Neural progenitor cell (in vitro differentiated cells): ENCODE data around the gene KLHL11. TPM values are rescaled to one million over a fixed set of nuclear protein-coding genes. Genes with fewer than 3 reads are reported as not detected.
"Not testable (repeated sequence)": the region's sequence is repeated elsewhere in the genome, so short reads cannot be mapped to it uniquely, and the experiment has no call there.

Experiments
- DNase-seq: peaks from one replicate; pipeline ENCODE4 v3.0.0-alpha.2; 2016; ENCODE audit warnings: low spot score
- H2AFZ ChIP-seq: fragments of 200-600 bp; sonication (generic); replicated peaks from 2 replicates; pipeline ENCODE4 v1.6.1; 2016; ENCODE audit warnings: antibody characterized with exemption
- H3F3A ChIP-seq: fragments of 200-600 bp; sonication (generic); 2 replicates; pipeline ENCODE4 v1.6.1; 2016; ENCODE audit warnings: antibody characterized with exemption, low read depth
- H3K27ac ChIP-seq: fragments of 200-600 bp; sonication (generic); 2 replicates; pipeline ENCODE4 v1.5.1; 2016; ENCODE audit warnings: mild to moderate bottlenecking
- H3K27me3 ChIP-seq: fragments of 200-600 bp; sonication (generic); 2 replicates; pipeline ENCODE4 v1.6.1; 2016; ENCODE audit warnings: mild to moderate bottlenecking, moderate library complexity
- H3K36me3 ChIP-seq: fragments of 200-600 bp; sonication (generic); 2 replicates; pipeline ENCODE4 v1.5.1; 2016
- H3K4me1 ChIP-seq: fragments of 200-600 bp; sonication (generic); 2 replicates; pipeline ENCODE4 v1.6.1; 2016; ENCODE audit warnings: mixed run types
- H3K4me2 ChIP-seq: fragments of 200-600 bp; sonication (generic); 2 replicates; pipeline ENCODE4 v1.6.1; 2016
- H3K4me3 ChIP-seq: fragments of 200-600 bp; sonication (generic); 2 replicates; pipeline ENCODE4 v1.5.1; 2016
- H3K79me2 ChIP-seq: fragments of 200-600 bp; sonication (generic); 2 replicates; pipeline ENCODE4 v1.6.1; 2016; ENCODE audit warnings: low read depth
- H3K9ac ChIP-seq: fragments of 200-600 bp; sonication (generic); 2 replicates; pipeline ENCODE4 v1.6.1; 2016
- H3K9me3 ChIP-seq: fragments of 200-600 bp; sonication (generic); 2 replicates; pipeline ENCODE4 v1.5.1; 2016; ENCODE audit warnings: low read depth
- H4K20me1 ChIP-seq: fragments of 200-600 bp; sonication (generic); 2 replicates; pipeline ENCODE4 v1.6.1; 2016; ENCODE audit warnings: low read depth
- H3K27ac Mint-ChIP-seq: 3 replicates; pipeline ENCODE4 v1.8.0; 2021; ENCODE audit warnings: mixed read lengths
- H3K27me3 Mint-ChIP-seq: 2 replicates; pipeline ENCODE4 v1.8.0; 2022; ENCODE audit warnings: low read depth, mild to moderate bottlenecking, inconsistent platforms, moderate library complexity, mixed read lengths; ENCODE audit not compliant: insufficient read depth
- H3K36me3 Mint-ChIP-seq: 3 replicates; pipeline ENCODE4 v1.8.0; 2021; ENCODE audit warnings: mixed read lengths
- H3K4me1 Mint-ChIP-seq: 3 replicates; pipeline ENCODE4 v1.8.0; 2021; ENCODE audit warnings: mixed read lengths
- H3K4me3 Mint-ChIP-seq: 3 replicates; pipeline ENCODE4 v1.8.0; 2021; ENCODE audit warnings: mild to moderate bottlenecking, moderate library complexity, mixed read lengths
- H3K9me3 Mint-ChIP-seq: 3 replicates; pipeline ENCODE4 v1.8.0; 2020; ENCODE audit warnings: mixed read lengths
- CTCF ChIP-seq: fragments of 200-600 bp; sonication (generic); IDR thresholded peaks from 2 replicates; pipeline ENCODE4 v1.5.1; 2017; ENCODE audit warnings: antibody characterized with exemption, mild to moderate bottlenecking
- EZH2 ChIP-seq: fragments of 200-600 bp; sonication (generic); IDR thresholded peaks from 2 replicates; pipeline ENCODE4 v1.6.1; 2017; ENCODE audit warnings: antibody characterized with exemption, mild to moderate bottlenecking, moderate library complexity
- EZH2phosphoT487 ChIP-seq: fragments of 200-600 bp; sonication (generic); IDR thresholded peaks from 2 replicates; pipeline ENCODE4 v1.6.1; 2017; ENCODE audit warnings: antibody characterized with exemption
- total RNA-seq: library from RNA; depleted of rRNA; stranded (reverse); fragments of >200 nt; gene quantifications from 2 replicates; pipeline ENCODE4 v1.2.3, GENCODE V29; 2015; ENCODE audit warnings: low replicate concordance

KLHL11 gene
- total RNA-seq, 1 donor from 2014 or later, result 28.5 TPM

- Mint-ChIP-seq H3K4me3 (no peak overlapping the region), H3K36me3 (peaks cover 7% of the 10 kb centered on the region), H3K9me3 (no peaks in the 10 kb centered on the region), H3K27ac (no peak overlapping the region), H3K27me3 (peaks cover 2% of the 10 kb centered on the region), H3K4me1 (no peaks in the 10 kb centered on the region)
- no peaks in the 10 kb centered on the region for H3K9me3 ChIP-seq
- no peak overlapping the region for H3K4me3 ChIP-seq
- H3K27me3 ChIP-seq, result no peaks in the 10 kb centered on the region
- peaks cover 49% of the 10 kb centered on the region for H4K20me1 ChIP-seq
- DNase-seq, result no peak
- TF ChIP-seq CTCF, result no peak
- TF ChIP-seq EZH2, result no peak
- TF ChIP-seq EZH2phosphoT487, result no peak
- H3K79me2 ChIP-seq, result peaks cover 54% of the 10 kb centered on the region
- H2AFZ ChIP-seq, result no peak overlapping the region
- H3F3A ChIP-seq, result no peaks in the 10 kb centered on the region
- no peak overlapping the region for H3K27ac ChIP-seq
- no peak overlapping the region for H3K9ac ChIP-seq
- H3K36me3 ChIP-seq, result no peaks in the 10 kb centered on the region
- H3K4me1 ChIP-seq, result no peaks in the 10 kb centered on the region
- no peak overlapping the region for H3K4me2 ChIP-seq
Observed at GRCh38 chr17:41849251-41849990, 15.8 kb downstream of the KLHL11 start.

GRCh38 chr17:41848788-41849187 is 16.4 kb downstream of the KLHL11 start:
- Mint-ChIP-seq H3K27me3 (peaks cover 2% of the 10 kb centered on the region), H3K9me3 (no peaks in the 10 kb centered on the region), H3K27ac (no peak overlapping the region), H3K36me3 (peaks cover 7% of the 10 kb centered on the region), H3K4me3 (no peak overlapping the region), H3K4me1 (no peaks in the 10 kb centered on the region)
- H2AFZ ChIP-seq, result no peak overlapping the region
- no peaks in the 10 kb centered on the region for H3F3A ChIP-seq
- no peaks in the 10 kb centered on the region for H3K4me1 ChIP-seq
- H3K79me2 ChIP-seq, result peaks cover 48% of the 10 kb centered on the region
- no peaks in the 10 kb centered on the region for H3K27me3 ChIP-seq
- TF ChIP-seq CTCF, result no peak
- no peak for TF ChIP-seq EZH2phosphoT487
- no peak for TF ChIP-seq EZH2
- H3K4me2 ChIP-seq, result no peak overlapping the region
- H3K9ac ChIP-seq, result no peak overlapping the region
- H3K36me3 ChIP-seq, result no peaks in the 10 kb centered on the region
- DNase-seq, result no peak
- H3K9me3 ChIP-seq, result no peaks in the 10 kb centered on the region
- H3K27ac ChIP-seq, result no peak overlapping the region
- no peak overlapping the region for H3K4me3 ChIP-seq
- peaks cover 44% of the 10 kb centered on the region for H4K20me1 ChIP-seq

GRCh38 chr17:41844971-41845370 is 20.3 kb downstream of the KLHL11 start:
- H4K20me1 ChIP-seq, result peaks cover 19% of the 10 kb centered on the region
- no peak overlapping the region for H3K4me2 ChIP-seq
- no peak overlapping the region for H3K27ac Mint-ChIP-seq
- no peaks in the 10 kb centered on the region for H3K9me3 ChIP-seq
- no peaks in the 10 kb centered on the region for H3K27me3 ChIP-seq
- no peak overlapping the region for H3K4me3 Mint-ChIP-seq
- no peak for DNase-seq
- TF ChIP-seq EZH2phosphoT487 (no peak), EZH2 (no peak), CTCF (no peak)
- H3K36me3 Mint-ChIP-seq, result no peaks in the 10 kb centered on the region
- no peak overlapping the region for H3K4me3 ChIP-seq
- H3K79me2 ChIP-seq, result peaks cover 11% of the 10 kb centered on the region
- H2AFZ ChIP-seq, result no peak overlapping the region
- H3F3A ChIP-seq, result no peaks in the 10 kb centered on the region
- no peak overlapping the region for H3K9ac ChIP-seq
- peaks cover 4% of the 10 kb centered on the region for H3K27me3 Mint-ChIP-seq
- H3K4me1 Mint-ChIP-seq, result no peaks in the 10 kb centered on the region
- no peak overlapping the region for H3K27ac ChIP-seq
- no peaks in the 10 kb centered on the region for H3K36me3 ChIP-seq
- no peaks in the 10 kb centered on the region for H3K9me3 Mint-ChIP-seq
- no peaks in the 10 kb centered on the region for H3K4me1 ChIP-seq

GRCh38 chr17:41840781-41841180 is 24.4 kb downstream of the KLHL11 start:
- not testable (repeated sequence) for H2AFZ ChIP-seq, H3F3A ChIP-seq, H3K4me3 Mint-ChIP-seq, H3K36me3 ChIP-seq, DNase-seq, H3K4me3 ChIP-seq, H3K79me2 ChIP-seq, H4K20me1 ChIP-seq, H3K9me3 ChIP-seq, H3K9me3 Mint-ChIP-seq, H3K4me2 ChIP-seq, H3K4me1 Mint-ChIP-seq, H3K4me1 ChIP-seq, H3K27ac Mint-ChIP-seq, H3K9ac ChIP-seq, H3K27me3 Mint-ChIP-seq, H3K36me3 Mint-ChIP-seq, H3K27ac ChIP-seq
- H3K27me3 ChIP-seq, result peaks cover 14% of the 10 kb centered on the region

- not testable (repeated sequence) for H3K4me1 ChIP-seq, H3K27ac Mint-ChIP-seq, H4K20me1 ChIP-seq, DNase-seq, H3K9me3 ChIP-seq, H3K9me3 Mint-ChIP-seq, H3K27me3 Mint-ChIP-seq, H3K4me2 ChIP-seq, H3F3A ChIP-seq, H2AFZ ChIP-seq, H3K36me3 ChIP-seq, H3K36me3 Mint-ChIP-seq, H3K4me1 Mint-ChIP-seq, H3K27ac ChIP-seq, H3K4me3 Mint-ChIP-seq, H3K9ac ChIP-seq, H3K4me3 ChIP-seq
- H3K79me2 ChIP-seq, result peaks cover 11% of the 10 kb centered on the region
- peaks cover 14% of the 10 kb centered on the region for H3K27me3 ChIP-seq
Observed at GRCh38 chr17:41839448-41839847, 25.8 kb downstream of the KLHL11 start.
